ENCODE data around the gene TMEM141.
A peak's percentile ranks its signal among the peaks of the same experiment; 100 is the strongest.
"Not testable (repeated sequence)": the region's sequence is repeated elsewhere in the genome, so short reads cannot be mapped to it uniquely, and the experiment has no call there.

The TMEM141 gene

DNA sequence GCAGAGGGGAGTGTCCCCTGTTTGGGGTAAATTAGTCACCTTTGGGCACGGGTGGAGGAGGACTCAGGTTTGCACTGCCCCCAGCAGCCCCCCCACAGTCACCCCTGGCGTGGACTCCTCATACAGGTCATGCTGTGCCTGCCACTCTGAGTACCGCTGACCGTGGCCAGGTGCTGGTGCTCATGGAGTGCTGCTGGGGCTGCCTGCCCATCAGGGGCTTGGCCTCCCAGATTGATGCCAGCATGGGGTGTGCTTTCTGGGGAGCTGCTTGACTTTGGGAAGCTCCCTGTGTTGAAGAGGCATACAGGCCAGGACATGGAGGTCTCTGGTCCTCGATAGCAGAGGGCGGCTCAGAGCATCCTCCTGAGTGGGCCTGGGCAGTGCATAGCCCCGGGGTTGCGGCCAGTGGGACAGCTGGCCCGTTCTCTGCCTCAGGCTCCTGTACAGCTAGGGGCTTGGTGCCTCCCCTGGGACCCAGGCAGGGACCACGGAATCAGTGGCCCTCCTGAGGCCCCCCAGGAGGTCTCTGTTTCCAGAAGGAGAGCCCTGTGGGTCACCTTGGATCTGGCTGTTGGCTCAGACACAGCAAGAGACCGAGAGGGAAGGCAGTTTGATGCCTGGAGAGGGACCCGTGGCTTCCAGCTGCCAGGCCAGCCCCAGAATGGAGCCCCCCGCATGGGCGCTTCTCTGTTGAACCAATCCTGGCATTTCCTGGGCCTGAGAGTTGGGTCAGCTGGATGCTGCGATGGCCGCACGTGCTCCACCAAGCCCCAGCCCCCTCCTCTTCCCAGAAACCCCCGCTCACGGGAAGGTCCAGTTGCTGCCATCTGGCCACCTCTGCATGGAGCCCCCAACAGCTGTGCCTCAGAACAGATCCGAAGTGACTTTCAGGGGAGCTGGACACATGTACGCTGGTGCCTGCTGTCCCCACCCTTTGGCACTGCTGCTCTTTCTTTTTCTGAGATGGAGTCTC is 45.1 kb downstream of the TMEM141 start:
- no peak for DNase-seq

GRCh38 chr9:136837146-136837855 is 46.2 kb downstream of the TMEM141 start:
- no peak for DNase-seq

GRCh38 chr9:136837856-136838277 is 46.7 kb downstream of the TMEM141 start:
- not testable (repeated sequence) for DNase-seq

DNA sequence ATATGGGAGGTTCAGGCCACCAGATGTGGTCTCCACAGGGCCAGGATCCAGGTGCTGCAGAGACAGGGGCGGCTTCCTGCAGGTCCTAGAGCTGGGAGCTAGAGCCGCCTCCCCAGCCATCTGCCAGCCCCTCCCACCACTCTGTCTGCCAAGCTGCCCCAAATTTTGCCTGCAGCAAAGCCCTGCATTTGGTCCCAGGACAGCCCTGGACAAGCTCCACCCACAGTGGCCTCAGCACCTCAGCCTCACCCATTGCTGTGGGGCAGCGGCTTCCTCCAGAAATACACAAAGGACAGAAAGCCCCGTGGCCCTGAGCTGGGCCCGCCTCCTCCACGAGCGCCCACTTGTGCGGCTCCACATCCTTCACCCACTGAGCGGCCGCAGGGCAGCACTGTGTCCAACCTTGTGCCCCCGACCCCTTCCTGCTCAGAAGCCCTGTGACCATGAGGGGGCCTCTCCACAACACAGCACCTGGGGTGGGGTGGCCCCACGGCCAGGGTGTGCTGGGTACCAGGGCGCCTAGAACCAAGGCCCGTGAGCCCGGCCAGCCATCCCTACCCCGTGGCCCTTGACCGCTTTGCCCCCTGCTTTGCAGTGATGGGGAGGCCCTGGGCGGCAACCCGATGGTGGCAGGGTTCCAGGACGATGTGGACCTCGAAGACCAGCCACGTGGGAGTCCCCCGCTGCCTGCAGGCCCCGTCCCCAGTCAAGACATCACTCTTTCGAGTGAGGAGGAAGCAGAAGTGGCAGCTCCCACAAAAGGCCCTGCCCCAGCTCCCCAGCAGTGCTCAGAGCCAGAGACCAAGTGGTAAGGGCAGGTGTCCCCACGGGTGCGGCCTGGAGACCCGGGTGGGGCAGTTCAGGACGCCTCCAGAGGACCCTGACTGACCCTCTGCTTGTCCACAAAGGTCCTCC is 47.4 kb downstream of the TMEM141 start:
- no peak for DNase-seq

DNA sequence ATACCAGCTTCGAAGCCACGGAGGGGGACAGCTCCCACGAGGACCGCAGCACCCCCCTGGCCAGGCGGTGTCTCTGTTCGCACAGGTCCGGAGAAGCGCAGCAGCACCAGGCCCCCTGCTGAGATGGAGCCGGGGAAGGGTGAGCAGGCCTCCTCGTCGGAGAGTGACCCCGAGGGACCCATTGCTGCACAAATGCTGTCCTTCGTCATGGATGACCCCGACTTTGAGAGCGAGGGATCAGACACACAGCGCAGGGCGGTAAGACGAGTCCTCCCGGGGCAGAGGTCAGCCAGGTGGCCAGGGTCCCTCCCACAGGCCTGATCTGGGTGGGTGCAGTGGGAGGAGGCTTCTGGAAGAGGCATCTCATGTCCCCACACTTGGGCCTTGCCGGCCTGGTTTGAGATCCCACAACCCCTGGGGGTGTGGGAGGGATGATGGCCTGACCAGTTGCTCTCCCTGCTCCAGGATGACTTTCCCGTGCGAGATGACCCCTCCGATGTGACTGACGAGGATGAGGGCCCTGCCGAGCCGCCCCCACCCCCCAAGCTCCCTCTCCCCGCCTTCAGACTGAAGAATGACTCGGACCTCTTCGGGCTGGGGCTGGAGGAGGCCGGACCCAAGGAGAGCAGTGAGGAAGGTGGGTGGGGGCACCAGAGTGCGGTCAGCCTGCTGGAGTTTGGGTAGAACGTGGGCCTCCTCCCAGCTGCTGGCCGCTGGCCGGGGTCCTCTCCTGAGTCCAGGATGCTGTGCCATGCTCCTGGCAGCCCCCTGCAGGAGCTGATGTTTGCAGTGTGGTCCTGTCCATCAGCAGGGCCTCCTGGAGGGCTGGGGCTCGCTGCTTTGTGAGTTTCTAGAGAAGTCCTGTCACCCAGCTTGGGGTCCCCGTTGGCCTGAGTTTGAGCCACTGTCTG is 48.3 kb downstream of the TMEM141 start:
- no peak for DNase-seq

GRCh38 chr9:136840140-136840876 is 49.2 kb downstream of the TMEM141 start:
- no peak for DNase-seq

DNA sequence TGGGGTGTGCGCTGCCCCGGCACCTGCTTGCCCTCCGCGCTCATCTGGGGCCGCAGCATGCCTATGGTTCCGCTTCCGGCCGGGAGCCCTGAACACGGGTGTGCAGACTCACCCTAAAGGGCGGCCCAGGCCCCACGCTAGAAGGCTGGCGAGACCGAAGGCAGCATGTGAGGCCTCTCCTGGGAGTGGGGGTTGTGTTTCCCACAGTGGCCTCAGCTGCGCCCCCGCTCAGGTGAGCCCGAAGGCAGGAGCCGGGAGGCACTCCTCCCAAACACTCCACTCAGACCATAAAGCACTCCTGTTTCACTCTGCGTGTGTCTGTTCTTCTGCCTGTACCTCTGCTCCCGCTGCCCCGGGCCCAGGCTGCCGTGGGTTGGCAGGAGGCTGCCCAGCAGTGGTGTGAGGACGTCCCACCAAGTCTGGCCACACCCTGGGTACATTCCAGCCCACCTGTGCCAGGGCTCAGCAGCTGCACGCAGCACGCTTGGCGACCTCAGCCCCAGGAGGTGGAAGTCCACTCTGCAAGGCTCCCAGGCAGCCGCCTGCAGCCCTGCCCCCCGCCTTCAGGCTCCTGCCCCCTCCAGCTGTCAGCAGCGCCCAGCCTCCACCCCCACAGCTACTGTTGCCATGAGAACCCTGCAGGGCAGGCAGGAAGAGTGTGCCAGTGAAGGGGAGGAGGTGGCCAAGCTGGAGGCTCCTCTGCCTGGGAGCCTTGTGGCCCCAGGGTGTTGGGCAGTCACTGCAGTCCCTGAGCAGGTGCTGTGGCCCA is 49.9 kb downstream of the TMEM141 start:
- peak; percentile 45 for DNase-seq

DNA sequence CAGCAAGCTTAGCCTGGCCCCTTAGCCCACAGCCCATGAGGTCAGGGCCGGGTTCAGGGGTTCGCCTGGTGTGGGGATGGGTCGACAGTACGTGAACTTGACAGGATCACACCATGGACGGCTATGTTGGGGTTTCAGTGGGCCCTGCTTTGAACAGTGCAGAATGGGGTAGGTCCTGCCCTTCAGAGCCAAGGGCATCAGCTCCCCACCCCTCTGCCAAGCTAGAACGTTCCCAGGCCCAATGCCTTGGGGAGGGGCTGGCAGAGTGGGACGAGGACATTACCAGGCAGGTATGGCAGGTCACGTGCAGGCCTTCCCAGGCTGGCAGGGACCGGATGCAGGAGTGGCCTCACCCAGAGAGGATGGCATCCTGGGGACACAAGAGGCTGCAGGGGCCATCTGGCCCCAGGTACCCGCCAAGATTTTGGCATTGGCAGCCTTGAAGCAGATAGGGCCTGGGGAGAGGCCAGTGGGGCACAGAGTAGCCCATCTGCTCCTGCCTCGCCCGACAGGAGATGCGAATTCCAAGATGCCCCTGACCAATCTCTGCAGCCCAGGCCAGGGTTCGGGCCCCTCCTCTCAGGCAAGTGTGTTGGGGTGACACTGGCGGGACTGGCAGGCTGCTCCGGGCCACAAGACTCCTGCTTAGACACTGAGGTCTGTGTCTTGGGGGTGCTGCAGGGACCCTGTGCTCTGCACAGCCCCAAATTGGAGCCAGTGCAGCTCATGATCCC is 50.7 kb downstream of the TMEM141 start:
- DNase-seq: not testable (repeated sequence)

DNA sequence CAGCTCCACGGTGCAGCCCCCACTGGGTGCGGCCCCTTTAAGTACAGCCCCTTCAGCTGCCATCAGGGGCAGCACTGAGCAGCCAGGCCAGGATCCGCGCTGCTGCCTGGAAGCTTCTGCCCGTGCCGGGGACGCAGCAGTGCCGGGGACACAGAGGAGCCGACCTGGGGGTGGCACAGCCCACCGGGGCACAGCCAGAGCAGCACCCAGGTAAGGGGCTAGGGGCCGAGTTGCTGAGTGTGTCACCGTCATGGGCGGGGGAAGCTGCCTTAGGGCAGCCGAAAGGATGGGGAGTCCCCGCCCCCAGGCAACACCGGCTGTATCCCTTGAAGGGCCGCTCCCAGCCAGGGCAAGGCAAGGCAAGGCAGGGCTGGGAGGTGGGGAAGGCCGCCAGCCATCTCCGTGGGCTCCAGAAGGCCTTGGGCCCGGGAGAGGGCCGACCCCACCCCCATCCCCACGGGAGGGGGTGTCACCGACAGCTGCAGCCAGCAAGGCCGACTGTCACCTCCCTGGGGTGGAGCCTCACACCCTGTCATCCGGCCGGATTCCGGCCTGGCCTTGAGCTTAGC is 51.3 kb downstream of the TMEM141 start, which contains the start of gene AJM1:
Gene AJM1, plus strand, starts transcription at position 99 of the 569 bp plus-strand sequence. CDS start 1,937 bp downstream, outside the sequence.
- DNase-seq: not testable (repeated sequence)

Measured in NCI-H1417 treated with DMSO at 0.1 percent for 48 hours (cell line).